Fibroblast of lung (primary cell): ENCODE results near the gene DAPK1.

Experiments
- CTCF ChIP-seq, 2 donors: IDR thresholded peaks in 1 of 2; conservative IDR thresholded peaks in 1 of 2; 1 replicate in 1 of 2; 2 replicates in 1 of 2; pipeline ENCODE4 v1.5.1; 2011 to 2012; ENCODE audit warnings: low read length in 2 of 2, control low read depth in 1 of 2, inconsistent platforms in 1 of 2, low read depth in 1 of 2, mild to moderate bottlenecking in 1 of 2
- EZH2 ChIP-seq: IDR thresholded peaks from 2 replicates; pipeline ENCODE4 v1.5.1; 2012; ENCODE audit warnings: low read length, control low read depth, mild to moderate bottlenecking; ENCODE audit errors: missing control alignments

- TF ChIP-seq EZH2 (no peak), CTCF (conservative IDR thresholded peaks at IDR 0.05 in 1 of 2, IDR thresholded peaks at IDR 0.05 in 1 of 2; ENCODE audit: low read depth in 1 of 2, low read length in 2 of 2) (no peak)
Observed at GRCh38 chr9:87558606-87559190, 61.0 kb downstream of the DAPK1 start.
